ENCODE data around the gene SPN.
A peak's percentile ranks its signal among the peaks of the same experiment; 100 is the strongest.

SPN gene

GRCh38 chr16:29667755-29668154 is 4.7 kb downstream of the SPN start:
- H3K9me3 ChIP-seq (ENCODE audit: control insufficient read depth, insufficient read depth, low read length): no peaks in the 10 kb centered on the region
- no peak overlapping the region for H3K9ac ChIP-seq (ENCODE audit: low read depth, low read length)
- no peaks in the 10 kb centered on the region for H3K36me3 ChIP-seq (ENCODE audit: control insufficient read depth, insufficient read depth, low read length)
- H3K4me3 ChIP-seq (ENCODE audit: low read depth, low read length): no peak overlapping the region
- peaks cover 13% of the 10 kb centered on the region for H3K4me1 ChIP-seq (ENCODE audit: control insufficient read depth, insufficient read depth, low read length)
- H3K27me3 ChIP-seq (ENCODE audit: control insufficient read depth, insufficient read depth, low read length): no peaks in the 10 kb centered on the region

GRCh38 chr16:29668267-29668666 is 5.2 kb downstream of the SPN start:
- Histone ChIP-seq H3K4me3 (ENCODE audit: low read depth, low read length) (no peak overlapping the region), H3K9me3 (ENCODE audit: control insufficient read depth, insufficient read depth, low read length) (no peaks in the 10 kb centered on the region), H3K9ac (ENCODE audit: low read depth, low read length) (no peak overlapping the region), H3K27me3 (ENCODE audit: control insufficient read depth, insufficient read depth, low read length) (no peaks in the 10 kb centered on the region), H3K36me3 (ENCODE audit: control insufficient read depth, insufficient read depth, low read length) (no peaks in the 10 kb centered on the region), H3K4me1 (ENCODE audit: control insufficient read depth, insufficient read depth, low read length) (peaks cover 13% of the 10 kb centered on the region)

GRCh38 chr16:29673501-29673900 is 10.5 kb downstream of the SPN start:
- H3K27me3 ChIP-seq (ENCODE audit: control insufficient read depth, insufficient read depth, low read length): no peaks in the 10 kb centered on the region
- no peak overlapping the region for H3K9ac ChIP-seq (ENCODE audit: low read depth, low read length)
- no peaks in the 10 kb centered on the region for H3K9me3 ChIP-seq (ENCODE audit: control insufficient read depth, insufficient read depth, low read length)
- H3K36me3 ChIP-seq (ENCODE audit: control insufficient read depth, insufficient read depth, low read length): no peaks in the 10 kb centered on the region
- H3K4me3 ChIP-seq (ENCODE audit: low read depth, low read length): no peak overlapping the region
- H3K4me1 ChIP-seq (ENCODE audit: control insufficient read depth, insufficient read depth, low read length): peaks cover under 1% of the 10 kb centered on the region

- Histone ChIP-seq H3K9me3 (ENCODE audit: control insufficient read depth, insufficient read depth, low read length) (no peaks in the 10 kb centered on the region), H3K9ac (ENCODE audit: low read depth, low read length) (no peak overlapping the region), H3K4me1 (ENCODE audit: control insufficient read depth, insufficient read depth, low read length) (peaks cover 2% of the 10 kb centered on the region)
Measured at GRCh38 chr16:29674188-29674587, 11.1 kb downstream of the SPN start.

GRCh38 chr16:29675811-29676643 is 13.0 kb downstream of the SPN start:
- Histone ChIP-seq H3K4me3 (ENCODE audit: low read depth, low read length) (no peak overlapping the region), H3K27me3 (ENCODE audit: control insufficient read depth, insufficient read depth, low read length) (no peaks in the 10 kb centered on the region), H3K4me1 (ENCODE audit: control insufficient read depth, insufficient read depth, low read length) (peaks cover 6% of the 10 kb centered on the region), H3K9ac (ENCODE audit: low read depth, low read length) (no peak overlapping the region), H3K9me3 (ENCODE audit: control insufficient read depth, insufficient read depth, low read length) (no peaks in the 10 kb centered on the region), H3K36me3 (ENCODE audit: control insufficient read depth, insufficient read depth, low read length) (no peaks in the 10 kb centered on the region)

More at GRCh38 chr16:29674188-29674587, 11.1 kb downstream of the SPN start:
- no peak overlapping the region for H3K4me3 ChIP-seq (ENCODE audit: low read depth, low read length)
- no peaks in the 10 kb centered on the region for H3K36me3 ChIP-seq (ENCODE audit: control insufficient read depth, insufficient read depth, low read length)
- H3K27me3 ChIP-seq (ENCODE audit: control insufficient read depth, insufficient read depth, low read length): no peaks in the 10 kb centered on the region

GRCh38 chr16:29676989-29677785 is 14.1 kb downstream of the SPN start:
- no peaks in the 10 kb centered on the region for H3K9me3 ChIP-seq (ENCODE audit: control insufficient read depth, insufficient read depth, low read length)
- no peaks in the 10 kb centered on the region for H3K27me3 ChIP-seq (ENCODE audit: control insufficient read depth, insufficient read depth, low read length)
- peaks cover 6% of the 10 kb centered on the region for H3K4me1 ChIP-seq (ENCODE audit: control insufficient read depth, insufficient read depth, low read length)
- no peak overlapping the region for H3K9ac ChIP-seq (ENCODE audit: low read depth, low read length)
- no peak overlapping the region for H3K4me3 ChIP-seq (ENCODE audit: low read depth, low read length)
- no peaks in the 10 kb centered on the region for H3K36me3 ChIP-seq (ENCODE audit: control insufficient read depth, insufficient read depth, low read length)

- Histone ChIP-seq H3K36me3 (ENCODE audit: control insufficient read depth, insufficient read depth, low read length) (no peaks in the 10 kb centered on the region), H3K27me3 (ENCODE audit: control insufficient read depth, insufficient read depth, low read length) (no peaks in the 10 kb centered on the region), H3K9me3 (ENCODE audit: control insufficient read depth, insufficient read depth, low read length) (no peaks in the 10 kb centered on the region), H3K4me3 (ENCODE audit: low read depth, low read length) (peak within 1 kb of the TSS; percentile 79), H3K9ac (ENCODE audit: low read depth, low read length) (peak within 1 kb of the TSS; percentile 94), H3K4me1 (ENCODE audit: control insufficient read depth, insufficient read depth, low read length) (peaks cover 6% of the 10 kb centered on the region)
Measured at GRCh38 chr16:29678691-29679267, 15.7 kb downstream of the SPN start, which contains the start of gene QPRT. QPRT (plus strand) TSS chr16:29679180; CDS start chr16:29679198, 18 bp downstream.

- Histone ChIP-seq H3K9me3 (ENCODE audit: control insufficient read depth, insufficient read depth, low read length) (no peaks in the 10 kb centered on the region), H3K9ac (ENCODE audit: low read depth, low read length) (no peak overlapping the region), H3K4me3 (ENCODE audit: low read depth, low read length) (peak overlapping the region; percentile 53), H3K27me3 (ENCODE audit: control insufficient read depth, insufficient read depth, low read length) (no peaks in the 10 kb centered on the region), H3K36me3 (ENCODE audit: control insufficient read depth, insufficient read depth, low read length) (peaks cover 3% of the 10 kb centered on the region), H3K4me1 (ENCODE audit: control insufficient read depth, insufficient read depth, low read length) (peaks cover 6% of the 10 kb centered on the region)
Measured at GRCh38 chr16:29680180-29680598, 17.1 kb downstream of the SPN start.

- Histone ChIP-seq H3K9ac (ENCODE audit: low read depth, low read length) (no peak overlapping the region), H3K27me3 (ENCODE audit: control insufficient read depth, insufficient read depth, low read length) (no peaks in the 10 kb centered on the region), H3K36me3 (ENCODE audit: control insufficient read depth, insufficient read depth, low read length) (peaks cover 3% of the 10 kb centered on the region), H3K4me3 (ENCODE audit: low read depth, low read length) (no peak overlapping the region), H3K4me1 (ENCODE audit: control insufficient read depth, insufficient read depth, low read length) (peaks cover 13% of the 10 kb centered on the region), H3K9me3 (ENCODE audit: control insufficient read depth, insufficient read depth, low read length) (no peaks in the 10 kb centered on the region)
Measured at GRCh38 chr16:29683543-29684090, 20.6 kb downstream of the SPN start.

- no peaks in the 10 kb centered on the region for H3K27me3 ChIP-seq (ENCODE audit: control insufficient read depth, insufficient read depth, low read length)
- peaks cover 3% of the 10 kb centered on the region for H3K36me3 ChIP-seq (ENCODE audit: control insufficient read depth, insufficient read depth, low read length)
- no peak overlapping the region for H3K9ac ChIP-seq (ENCODE audit: low read depth, low read length)
- no peak overlapping the region for H3K4me3 ChIP-seq (ENCODE audit: low read depth, low read length)
- H3K4me1 ChIP-seq (ENCODE audit: control insufficient read depth, insufficient read depth, low read length): peaks cover 12% of the 10 kb centered on the region
- H3K9me3 ChIP-seq (ENCODE audit: control insufficient read depth, insufficient read depth, low read length): no peaks in the 10 kb centered on the region
Measured at GRCh38 chr16:29684679-29685078, 21.6 kb downstream of the SPN start.

- peaks cover 3% of the 10 kb centered on the region for H3K36me3 ChIP-seq (ENCODE audit: control insufficient read depth, insufficient read depth, low read length)
- H3K4me3 ChIP-seq (ENCODE audit: low read depth, low read length): no peak overlapping the region
- H3K4me1 ChIP-seq (ENCODE audit: control insufficient read depth, insufficient read depth, low read length): peaks cover 13% of the 10 kb centered on the region
- no peaks in the 10 kb centered on the region for H3K27me3 ChIP-seq (ENCODE audit: control insufficient read depth, insufficient read depth, low read length)
- H3K9me3 ChIP-seq (ENCODE audit: control insufficient read depth, insufficient read depth, low read length): no peaks in the 10 kb centered on the region
- no peak overlapping the region for H3K9ac ChIP-seq (ENCODE audit: low read depth, low read length)
Measured at GRCh38 chr16:29686740-29687332, 23.8 kb downstream of the SPN start.

Measured in iPS-15b (cell line).